HG03108 (cell line): ENCODE data around the gene ERFE.

Experiments used
- ATAC-seq: cut with Tn5 transposase; IDR thresholded peaks from one replicate; pipeline ENCODE4 v1.9.1; 2021; ENCODE audit warnings: moderate library complexity; ENCODE audit not compliant: unreplicated experiment

The ERFE gene

DNA sequence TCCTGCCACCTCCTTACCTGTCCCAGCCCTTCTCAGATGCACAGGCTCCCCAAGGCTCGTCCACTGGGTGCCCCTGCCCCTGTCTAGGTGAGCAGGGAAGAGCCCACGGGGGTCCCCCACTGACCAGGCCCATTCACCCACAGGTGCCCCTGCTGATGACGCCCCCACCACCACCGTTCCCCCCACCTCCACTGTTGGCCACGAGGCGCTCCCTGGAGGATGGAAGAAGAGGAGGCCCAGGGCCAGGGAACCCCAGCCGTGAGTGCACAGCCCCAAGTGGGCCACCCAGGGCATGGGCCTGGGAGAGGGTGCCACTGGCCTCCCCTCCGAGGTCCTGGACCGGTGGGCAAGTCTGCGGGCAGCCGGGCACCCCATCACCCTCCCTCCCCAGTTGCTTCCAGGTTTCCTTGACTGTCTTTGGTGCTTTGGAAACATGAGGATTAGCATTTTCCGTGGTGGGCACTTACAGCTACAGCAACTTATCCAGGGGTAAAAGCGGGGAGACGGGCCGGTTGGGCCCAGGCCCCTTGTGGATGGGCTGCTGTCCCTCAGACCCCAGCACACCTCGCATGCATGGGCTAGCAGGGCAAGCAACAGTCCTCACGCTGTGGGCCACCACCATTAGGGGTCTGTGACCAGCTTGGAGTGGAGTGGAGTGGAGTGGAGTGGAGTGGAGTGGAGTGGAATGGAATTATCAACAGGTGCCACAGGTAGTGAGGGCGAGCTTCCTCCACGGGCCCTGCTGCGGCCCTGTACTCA is 33.5 kb upstream of the ERFE start:
- ATAC-seq, result no peak

- ATAC-seq, result no peak
Measured at GRCh38 chr2:238126338-238126737, 32.4 kb upstream of the ERFE start.

DNA sequence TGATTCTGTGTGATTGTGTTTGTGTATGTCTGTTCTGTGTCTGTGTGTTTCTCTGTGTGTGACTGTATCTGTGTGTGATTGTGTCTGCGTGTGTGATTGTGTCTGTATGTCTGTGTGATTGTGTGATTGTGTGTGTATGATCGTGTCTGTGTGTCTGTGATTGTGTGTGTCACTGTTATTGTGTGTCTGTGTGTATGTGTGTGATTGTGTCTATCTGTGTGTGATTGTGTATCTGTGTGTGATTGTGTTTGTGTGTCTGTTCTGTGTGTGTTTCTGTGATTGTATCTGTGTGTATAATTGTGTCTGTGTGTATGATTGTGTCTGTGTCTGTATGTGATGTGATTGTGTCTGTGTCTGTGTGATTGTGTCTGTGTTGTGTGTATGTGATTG is 32.0 kb upstream of the ERFE start:
- no peak for ATAC-seq

DNA sequence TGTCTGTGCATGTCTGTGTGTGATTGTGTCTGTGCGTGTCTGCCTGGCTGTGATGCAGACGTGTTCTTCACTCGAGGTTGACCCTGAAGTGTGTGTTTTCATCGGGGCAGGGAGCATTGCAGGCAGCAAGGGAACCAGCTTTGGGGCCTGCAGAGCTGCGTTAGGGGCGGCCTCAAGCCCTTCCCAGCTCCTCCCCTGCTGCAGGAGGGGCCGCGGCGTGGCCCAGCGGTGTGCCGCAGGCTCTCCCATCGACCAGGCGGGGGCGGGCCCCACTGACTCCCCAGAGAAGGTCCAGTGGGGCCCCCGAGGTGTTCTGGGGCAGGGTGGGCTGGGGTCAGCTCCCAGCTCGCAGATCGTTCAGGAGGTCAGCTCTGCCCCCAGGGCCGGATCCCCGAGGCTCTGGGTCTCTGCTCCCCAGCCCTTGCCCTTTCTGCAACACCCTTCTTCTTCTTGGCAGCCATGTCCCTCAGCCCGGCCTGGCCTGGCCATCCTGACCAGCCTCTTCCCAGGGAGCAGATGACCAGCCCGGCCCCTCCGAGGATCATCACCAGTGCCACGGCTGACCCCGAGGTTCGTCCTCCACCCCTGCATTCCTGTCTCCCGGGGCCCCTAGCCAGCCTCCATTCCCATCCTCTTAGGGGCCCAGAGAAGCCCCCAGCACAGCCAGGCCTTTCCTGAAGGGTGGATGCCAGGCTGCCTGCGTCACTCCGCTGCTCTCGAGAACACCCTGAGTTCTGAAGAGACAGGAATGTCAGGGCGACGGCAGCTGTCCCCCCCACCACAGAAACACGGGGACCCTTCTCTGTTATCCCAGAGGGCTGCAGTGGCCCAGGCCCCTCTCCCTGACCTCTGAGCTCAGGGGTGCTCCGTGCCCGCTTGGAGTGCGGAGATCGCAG is 31.4 kb upstream of the ERFE start:
- no peak for ATAC-seq

GRCh38 chr2:238128061-238128440 is 30.7 kb upstream of the ERFE start:
- ATAC-seq, result no peak

- no peak for ATAC-seq
Measured at GRCh38 chr2:238128534-238129001, 30.2 kb upstream of the ERFE start.

DNA sequence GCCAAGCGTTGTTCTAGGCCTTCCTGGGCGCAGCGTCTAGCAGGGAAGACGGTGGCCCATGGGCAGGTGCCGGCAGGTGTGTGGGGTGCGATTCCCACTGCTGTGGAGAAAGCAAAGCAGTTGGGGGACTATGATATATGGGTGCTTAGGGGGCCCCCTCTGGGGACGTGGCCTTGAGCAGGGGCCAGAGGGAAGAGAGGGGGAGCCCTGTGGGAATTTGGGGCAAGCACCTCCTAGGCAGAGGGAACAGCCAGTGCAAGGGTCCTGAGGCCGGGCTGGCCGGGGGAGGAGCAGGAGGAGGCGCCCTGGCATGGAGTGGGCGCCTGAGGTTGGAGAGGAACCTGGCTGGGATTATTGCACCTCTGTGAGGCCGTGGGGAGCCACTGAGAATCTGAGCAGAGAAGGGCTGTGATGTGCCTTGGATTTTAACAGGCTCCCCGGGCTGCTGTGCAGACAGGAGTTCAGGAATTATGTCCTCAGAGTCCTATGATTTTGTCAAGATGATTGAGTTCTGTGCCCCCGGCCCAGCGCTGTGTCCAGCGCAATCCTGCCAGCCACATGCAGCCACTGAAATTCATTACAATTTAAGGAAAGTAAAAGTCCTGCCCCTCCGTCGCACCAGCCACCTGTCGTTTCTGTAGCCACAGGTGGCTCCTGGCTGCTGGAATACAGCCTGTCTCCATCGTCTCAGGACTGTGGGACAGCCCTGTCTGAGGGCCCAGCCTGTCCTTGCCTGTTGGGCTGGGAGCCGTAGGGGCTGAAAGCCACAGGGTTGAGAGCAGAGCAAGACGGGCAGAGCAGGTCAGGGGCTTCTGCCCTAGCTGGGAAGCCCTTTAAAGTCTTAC is 29.4 kb upstream of the ERFE start:
- ATAC-seq, result no peak

DNA sequence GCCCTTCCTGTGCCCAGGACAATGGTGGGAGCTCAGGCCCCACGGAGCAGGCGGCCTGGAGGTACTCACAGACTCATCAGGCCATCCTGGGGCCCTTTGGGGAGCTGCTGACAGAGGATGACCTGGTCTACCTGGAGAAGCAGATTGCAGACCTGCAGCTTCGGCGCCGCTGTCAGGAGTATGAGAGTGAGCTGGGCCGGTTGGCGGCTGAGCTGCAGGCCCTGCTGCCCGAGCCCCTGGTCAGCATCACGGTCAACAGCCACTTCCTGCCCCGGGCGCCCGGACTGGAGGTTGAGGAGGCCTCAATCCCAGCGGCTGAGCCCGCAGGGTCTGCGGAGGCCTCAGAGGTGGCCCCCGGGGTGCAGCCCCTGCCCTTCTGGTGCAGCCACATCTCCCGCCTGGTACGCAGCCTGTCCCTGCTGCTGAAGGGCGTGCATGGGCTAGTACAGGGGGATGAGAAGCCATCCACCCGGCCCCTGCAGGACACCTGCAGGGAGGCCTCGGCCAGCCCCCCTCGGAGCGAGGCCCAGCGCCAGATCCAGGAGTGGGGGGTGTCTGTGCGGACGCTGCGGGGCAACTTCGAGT is 28.6 kb upstream of the ERFE start:
- ATAC-seq, result no peak

- no peak for ATAC-seq
Measured at GRCh38 chr2:238130696-238131628, 27.8 kb upstream of the ERFE start.

GRCh38 chr2:238131761-238132462 is 26.9 kb upstream of the ERFE start:
- ATAC-seq, result no peak

GRCh38 chr2:238132463-238133450 is 26.0 kb upstream of the ERFE start:
- ATAC-seq, result no peak

DNA sequence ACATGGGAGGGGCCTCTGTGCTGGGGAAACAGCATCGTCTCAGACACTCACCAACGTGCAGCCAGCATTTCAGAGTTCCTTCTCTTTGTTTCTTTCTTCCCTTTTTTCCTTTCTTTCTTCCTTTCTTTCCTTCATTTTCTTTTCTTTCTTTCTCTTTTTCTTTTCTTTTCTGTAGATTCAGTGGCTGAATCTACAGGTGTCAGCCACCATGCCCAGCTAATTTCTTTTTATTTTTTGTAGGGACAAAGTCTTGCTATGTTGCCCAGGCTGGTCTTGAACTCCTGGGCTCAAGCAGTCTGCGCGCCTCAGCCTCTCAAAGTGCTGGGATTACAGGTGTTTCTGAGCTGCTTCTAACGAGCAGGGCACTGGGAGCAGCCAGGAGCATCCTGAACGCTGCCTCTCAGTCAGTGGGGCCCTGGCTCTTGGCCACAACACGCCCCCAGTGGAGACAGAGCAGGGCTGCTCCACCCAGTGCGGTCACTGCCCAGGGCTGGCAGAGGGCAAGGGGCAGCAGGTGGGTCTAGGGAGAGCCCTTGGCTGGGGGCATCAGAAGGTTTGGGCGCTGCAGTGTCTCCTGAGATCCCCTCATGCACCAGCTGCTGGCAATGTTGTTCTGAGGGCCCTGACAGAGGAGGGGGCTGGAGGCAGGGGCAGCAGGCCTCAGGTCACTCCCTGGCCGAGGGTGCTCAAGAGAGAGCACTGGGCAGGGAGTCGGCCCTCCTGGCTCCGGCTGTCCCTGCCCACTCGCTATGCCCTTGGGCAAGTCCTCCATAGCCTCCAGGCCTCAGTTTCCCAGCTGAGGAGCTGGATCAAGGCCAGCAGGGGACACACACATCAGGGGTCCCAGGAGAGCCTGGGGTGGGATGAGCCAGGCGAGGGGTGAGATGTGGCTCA is 25.0 kb upstream of the ERFE start:
- ATAC-seq, result no peak

GRCh38 chr2:238134393-238134785 is 24.4 kb upstream of the ERFE start:
- no peak for ATAC-seq

GRCh38 chr2:238135601-238136150 is 23.1 kb upstream of the ERFE start:
- ATAC-seq, result no peak

- no peak for ATAC-seq
Measured at GRCh38 chr2:238136820-238137537, 21.8 kb upstream of the ERFE start.

- no peak for ATAC-seq
Measured at GRCh38 chr2:238137885-238138284, 20.9 kb upstream of the ERFE start.
